ENCODE data around the gene MRPL40. TPM values are rescaled to one million over a fixed set of nuclear protein-coding genes. Genes with fewer than 3 reads are reported as not detected.

Gene MRPL40
- total and polyA plus RNA-seq, 2 of the 13 experiments (the other 11 are each of a cell fraction or from before 2014, with no cell fraction given) = 42.7 to 79.7 TPM

- ATAC-seq (no peak), FAIRE-seq (no peak), DNase-seq (ENCODE audit: low spot score) (no peak)
- Histone ChIP-seq H3K9me3 (ENCODE audit: low read length) (no peaks in the 10 kb centered on the region), H3K79me2 (ENCODE audit: insufficient read depth, low read length) (no peaks in the 10 kb centered on the region), H4K20me1 (ENCODE audit: insufficient read depth, low read length) (no peaks in the 10 kb centered on the region), H3K27me3 (ENCODE audit: control insufficient read depth in 1 of 2, insufficient read depth in 2 of 2, low read length in 2 of 2) (no peaks in the 10 kb centered on the region), H3K9ac (ENCODE audit: insufficient read depth, low read depth, low read length) (no peak overlapping the region), H3K4me2 (ENCODE audit: low read depth, low read length) (no peak overlapping the region), H3K4me1 (ENCODE audit: insufficient read depth, low read length) (no peaks in the 10 kb centered on the region), H2AFZ (ENCODE audit: low read length) (no peak overlapping the region), H3K4me3 (replicated peaks in 1 of 3; ENCODE audit: insufficient read depth in 1 of 3, low read depth in 2 of 3, low read length in 3 of 3) (no peak overlapping the region), H3K36me3 (replicated peaks in 1 of 2; ENCODE audit: control insufficient read depth in 1 of 2, insufficient read depth in 2 of 2, low read length in 2 of 2) (peaks cover 26 to 70% of the 10 kb centered on the region in 2 experiments; a peak in 4 of 5 replicates), H3K27ac (ENCODE audit: extremely low read length, insufficient read depth, low read length) (no peak overlapping the region)
- ChIA-PET POLR2A (no interaction called here), CTCF (ENCODE audit: low intra/inter-chr PET ratio, low total read pairs) (no interaction called here)
- in situ Hi-C loops (cut with HindIII; ENCODE audit: extremely low pct_ligation_motif_present, low pct_unique_long_range_greater_than_20kb) (no loop called here), intact Hi-C loops (cut with micrococcal nuclease; ENCODE audit: unreplicated experiment) (no loop called here)
- WGBS (ENCODE audit: low lambda C conversion rate) = 97% methylated on average over 2 of the region's 2 CpGs
- no TSS peak for BruUV-seq (replicated peaks)
- no peak for TF ChIP-seq ZNF136 (CRISPR knock-in tag; IDR thresholded peaks at IDR 0.05; ENCODE audit: low read depth)
- TF ChIP-seq ZNF207 (IDR thresholded peaks at IDR 0.05; ENCODE audit: borderline replicate concordance) = no peak
- TF ChIP-seq, protein P1, sequence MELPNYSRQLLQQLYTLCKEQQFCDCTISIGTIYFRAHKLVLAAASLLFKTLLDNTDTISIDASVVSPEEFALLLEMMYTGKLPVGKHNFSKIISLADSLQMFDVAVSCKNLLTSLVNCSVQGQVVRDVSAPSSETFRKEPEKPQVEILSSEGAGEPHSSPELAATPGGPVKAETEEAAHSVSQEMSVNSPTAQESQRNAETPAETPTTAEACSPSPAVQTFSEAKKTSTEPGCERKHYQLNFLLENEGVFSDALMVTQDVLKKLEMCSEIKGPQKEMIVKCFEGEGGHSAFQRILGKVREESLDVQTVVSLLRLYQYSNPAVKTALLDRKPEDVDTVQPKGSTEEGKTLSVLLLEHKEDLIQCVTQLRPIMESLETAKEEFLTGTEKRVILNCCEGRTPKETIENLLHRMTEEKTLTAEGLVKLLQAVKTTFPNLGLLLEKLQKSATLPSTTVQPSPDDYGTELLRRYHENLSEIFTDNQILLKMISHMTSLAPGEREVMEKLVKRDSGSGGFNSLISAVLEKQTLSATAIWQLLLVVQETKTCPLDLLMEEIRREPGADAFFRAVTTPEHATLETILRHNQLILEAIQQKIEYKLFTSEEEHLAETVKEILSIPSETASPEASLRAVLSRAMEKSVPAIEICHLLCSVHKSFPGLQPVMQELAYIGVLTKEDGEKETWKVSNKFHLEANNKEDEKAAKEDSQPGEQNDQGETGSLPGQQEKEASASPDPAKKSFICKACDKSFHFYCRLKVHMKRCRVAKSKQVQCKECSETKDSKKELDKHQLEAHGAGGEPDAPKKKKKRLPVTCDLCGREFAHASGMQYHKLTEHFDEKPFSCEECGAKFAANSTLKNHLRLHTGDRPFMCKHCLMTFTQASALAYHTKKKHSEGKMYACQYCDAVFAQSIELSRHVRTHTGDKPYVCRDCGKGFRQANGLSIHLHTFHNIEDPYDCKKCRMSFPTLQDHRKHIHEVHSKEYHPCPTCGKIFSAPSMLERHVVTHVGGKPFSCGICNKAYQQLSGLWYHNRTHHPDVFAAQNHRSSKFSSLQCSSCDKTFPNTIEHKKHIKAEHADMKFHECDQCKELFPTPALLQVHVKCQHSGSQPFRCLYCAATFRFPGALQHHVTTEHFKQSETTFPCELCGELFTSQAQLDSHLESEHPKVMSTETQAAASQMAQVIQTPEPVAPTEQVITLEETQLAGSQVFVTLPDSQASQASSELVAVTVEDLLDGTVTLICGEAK (IDR thresholded peaks at IDR 0.05) = no peak
- TF ChIP-seq, protein P1 (CRISPR knock-in tag; IDR thresholded peaks at IDR 0.05) = no peak
- no peak for TF ChIP-seq ZNF280B (CRISPR knock-in tag; IDR thresholded peaks at IDR 0.05; ENCODE audit: borderline replicate concordance)
- TF ChIP-seq ZNF101 (CRISPR knock-in tag; IDR thresholded peaks at IDR 0.05; ENCODE audit: borderline replicate concordance, low read depth) = no peak
- TF ChIP-seq ATF5 (CRISPR knock-in tag; IDR thresholded peaks at IDR 0.05; ENCODE audit: low read depth) = no peak
- no peak for TF ChIP-seq EED (CRISPR knock-in tag; IDR thresholded peaks at IDR 0.05)
- no peak for TF ChIP-seq ZSCAN21 (CRISPR knock-in tag; IDR thresholded peaks at IDR 0.05; ENCODE audit: borderline replicate concordance)
- TF ChIP-seq PAX8 (CRISPR knock-in tag; IDR thresholded peaks at IDR 0.05; ENCODE audit: borderline replicate concordance) = no peak
- TF ChIP-seq, protein P2, sequence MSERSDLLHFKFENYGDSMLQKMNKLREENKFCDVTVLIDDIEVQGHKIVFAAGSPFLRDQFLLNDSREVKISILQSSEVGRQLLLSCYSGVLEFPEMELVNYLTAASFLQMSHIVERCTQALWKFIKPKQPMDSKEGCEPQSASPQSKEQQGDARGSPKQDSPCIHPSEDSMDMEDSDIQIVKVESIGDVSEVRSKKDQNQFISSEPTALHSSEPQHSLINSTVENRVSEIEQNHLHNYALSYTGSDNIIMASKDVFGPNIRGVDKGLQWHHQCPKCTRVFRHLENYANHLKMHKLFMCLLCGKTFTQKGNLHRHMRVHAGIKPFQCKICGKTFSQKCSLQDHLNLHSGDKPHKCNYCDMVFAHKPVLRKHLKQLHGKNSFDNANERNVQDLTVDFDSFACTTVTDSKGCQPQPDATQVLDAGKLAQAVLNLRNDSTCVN (CRISPR knock-in tag; IDR thresholded peaks at IDR 0.05; ENCODE audit: borderline replicate concordance) = no peak
- TF ChIP-seq DPF2 (CRISPR knock-in tag; IDR thresholded peaks at IDR 0.05; ENCODE audit: borderline replicate concordance, low read depth) = no peak
These were observed 33.7 kb upstream of the MRPL40 start for GRCh38 chr22:19398652-19399051.
